PC-3 (cell line): ENCODE results near the gene SNX15. TPM values are rescaled to one million over a fixed set of nuclear protein-coding genes. Genes with fewer than 3 reads are reported as not detected.

Experiments
- ATAC-seq: fragments of 200-7000 bp; cut with Tn5 transposase; 2 replicates; pipeline ENCODE4 v1.9.1; 2020; ENCODE audit warnings: mild to moderate bottlenecking, moderate library complexity
- BruUV-seq: library from RNA; stranded (reverse); fragments of 400-500 nt; replicated peaks from 2 replicates; lab custom pipeline; 2021; lab: Mats Ljungman, UMichigan
- CTCF ChIA-PET: fragments of 300-600 bp; sonication (Branson Sonifier 250); formaldehyde crosslinking; loops from one replicate; lab custom pipeline; 2022; ENCODE audit warnings: antibody characterized with exemption; lab: Charles Lee
- POLR2A ChIA-PET: fragments of 300-600 bp; sonication (Branson Sonifier 250); formaldehyde crosslinking; loops from one replicate; lab custom pipeline; 2022; ENCODE audit warnings: antibody characterized with exemption; ENCODE audit not compliant: unreplicated experiment; lab: Charles Lee
- DNase-seq: peaks from one replicate; pipeline ENCODE4 v3.0.0-alpha.2; 2015
- H2AFZ ChIP-seq: fragments of 300-600 bp; sonication (generic); 2 replicates; pipeline ENCODE4 v1.6.0; 2016; ENCODE audit warnings: antibody characterized with exemption, low read length
- H3F3A ChIP-seq: fragments of 300-600 bp; sonication (generic); one replicate; pipeline ENCODE4 v1.6.0; 2017; ENCODE audit warnings: antibody characterized with exemption, low read length, control low read depth, mild to moderate bottlenecking; ENCODE audit not compliant: unreplicated experiment
- H3K27ac ChIP-seq: fragments of 300-600 bp; sonication (generic); 2 replicates; pipeline ENCODE4 v1.5.1; 2016; ENCODE audit warnings: mild to moderate bottlenecking, low read length
- H3K27me3 ChIP-seq: fragments of 300-600 bp; sonication (generic); 2 replicates; pipeline ENCODE4 v1.6.1; 2016; ENCODE audit warnings: low read length, mixed read lengths
- H3K36me3 ChIP-seq: fragments of 300-600 bp; sonication (generic); 2 replicates; pipeline ENCODE4 v1.6.1; 2016; ENCODE audit warnings: low read depth, mixed run types, low read length, mixed read lengths
- H3K4me1 ChIP-seq: fragments of 300-600 bp; sonication (generic); 2 replicates; pipeline ENCODE4 v1.5.1; 2016; ENCODE audit warnings: low read length; ENCODE audit not compliant: insufficient read depth
- H3K4me2 ChIP-seq: fragments of 300-600 bp; sonication (generic); 2 replicates; pipeline ENCODE4 v1.6.0; 2016; ENCODE audit warnings: low read length
- H3K4me3 ChIP-seq: fragments of 300-600 bp; sonication (generic); 2 replicates; pipeline ENCODE4 v1.5.1; 2016; ENCODE audit warnings: mild to moderate bottlenecking, low read length, mixed read lengths
- H3K79me2 ChIP-seq: fragments of 300-600 bp; sonication (generic); 2 replicates; pipeline ENCODE4 v1.6.1; 2017; ENCODE audit warnings: low read length, mixed read lengths
- H3K9ac ChIP-seq: fragments of 300-600 bp; sonication (generic); 2 replicates; pipeline ENCODE4 v1.6.0; 2016; ENCODE audit warnings: mild to moderate bottlenecking, low read length
- H3K9me2 ChIP-seq: fragments of 300-600 bp; sonication (generic); replicated peaks from 2 replicates; pipeline ENCODE4 v1.6.1; 2016; ENCODE audit warnings: mixed run types, low read length, mixed read lengths
- H3K9me3 ChIP-seq: fragments of 300-600 bp; sonication (generic); 2 replicates; pipeline ENCODE4 v1.6.1; 2016; ENCODE audit warnings: low read length, mixed read lengths
- H4K20me1 ChIP-seq: fragments of 300-600 bp; sonication (generic); 2 replicates; pipeline ENCODE4 v1.6.1; 2016; ENCODE audit warnings: low read length, mixed read lengths
- EZH2 ChIP-seq: fragments of 300-600 bp; sonication (generic); IDR thresholded peaks from one replicate; pipeline ENCODE4 v1.6.1; 2017; ENCODE audit warnings: antibody characterized with exemption, mild to moderate bottlenecking, low read length; ENCODE audit not compliant: unreplicated experiment
- EZH2phosphoT487 ChIP-seq: fragments of 300-600 bp; sonication (generic); IDR thresholded peaks from 2 replicates; pipeline ENCODE4 v1.6.1; 2018; ENCODE audit warnings: mild to moderate bottlenecking, antibody characterized with exemption, low read length, borderline replicate concordance
- intact Hi-C: fragments of 100-400 bp; cut with micrococcal nuclease; formaldehyde crosslinking; loops from 2 replicates; pipeline ENCODE4 v1.9.0; 2023
- total RNA-seq: library from RNA; depleted of rRNA; stranded (reverse); fragments of >200 nt; gene quantifications from 2 replicates; pipeline ENCODE4 v1.2.3, GENCODE V29; 2014
- TF ChIP-seq, protein P1 (sequence below): fragments of 300-600 bp; sonication (generic); conservative IDR thresholded peaks from 2 replicates; pipeline ENCODE4 v1.5.1; 2017; ENCODE audit warnings: antibody characterized with exemption, low read depth, mild to moderate bottlenecking, low read length

SNX15 gene
- total RNA-seq, 1 experiment from 2014 or later = 40.4 TPM

- ChIA-PET POLR2A (interaction anchor here (0.5 to 0.6 kb wide), 2 partner anchors 28 to 141 kb away, joined by 4 to 19 read pairs; no protein-coding TSS in a partner anchor), CTCF (interaction anchor here (1.1 kb wide), 1 partner anchor 72 kb away, joined by 3 read pairs; no protein-coding TSS in a partner anchor)
- no TSS peak for BruUV-seq
- Histone ChIP-seq H3K27ac (peak within 1 kb of the TSS; percentile 87), H3K79me2 (peaks cover 35% of the 10 kb centered on the region), H3K9ac (peak within 1 kb of the TSS; percentile 85), H3K4me1 (peaks cover 35% of the 10 kb centered on the region), H3K4me3 (peak within 1 kb of the TSS; percentile 97), H3K27me3 (no peaks in the 10 kb centered on the region), H3K9me3 (no peaks in the 10 kb centered on the region), H2AFZ (peak within 1 kb of the TSS; percentile 86), H3K36me3 (peaks cover 16% of the 10 kb centered on the region), H3F3A (peaks cover 3% of the 10 kb centered on the region), H4K20me1 (peaks cover 5% of the 10 kb centered on the region; the same call in 1 of the 2 replicates), H3K4me2 (peak within 1 kb of the TSS; percentile 98), H3K9me2 (no peaks in the 10 kb centered on the region)
- DNase-seq (peak; percentile 99), ATAC-seq (peak; percentile 89)
- intact Hi-C loops = loop anchor here (1.0 kb wide), 1 partner anchor 14 kb away; the partner anchor contains the start of gene SNX15
- no peak for TF ChIP-seq EZH2phosphoT487
- no peak for TF ChIP-seq EZH2
- TF ChIP-seq, protein P1, sequence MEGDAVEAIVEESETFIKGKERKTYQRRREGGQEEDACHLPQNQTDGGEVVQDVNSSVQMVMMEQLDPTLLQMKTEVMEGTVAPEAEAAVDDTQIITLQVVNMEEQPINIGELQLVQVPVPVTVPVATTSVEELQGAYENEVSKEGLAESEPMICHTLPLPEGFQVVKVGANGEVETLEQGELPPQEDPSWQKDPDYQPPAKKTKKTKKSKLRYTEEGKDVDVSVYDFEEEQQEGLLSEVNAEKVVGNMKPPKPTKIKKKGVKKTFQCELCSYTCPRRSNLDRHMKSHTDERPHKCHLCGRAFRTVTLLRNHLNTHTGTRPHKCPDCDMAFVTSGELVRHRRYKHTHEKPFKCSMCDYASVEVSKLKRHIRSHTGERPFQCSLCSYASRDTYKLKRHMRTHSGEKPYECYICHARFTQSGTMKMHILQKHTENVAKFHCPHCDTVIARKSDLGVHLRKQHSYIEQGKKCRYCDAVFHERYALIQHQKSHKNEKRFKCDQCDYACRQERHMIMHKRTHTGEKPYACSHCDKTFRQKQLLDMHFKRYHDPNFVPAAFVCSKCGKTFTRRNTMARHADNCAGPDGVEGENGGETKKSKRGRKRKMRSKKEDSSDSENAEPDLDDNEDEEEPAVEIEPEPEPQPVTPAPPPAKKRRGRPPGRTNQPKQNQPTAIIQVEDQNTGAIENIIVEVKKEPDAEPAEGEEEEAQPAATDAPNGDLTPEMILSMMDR = no peak
Measured at GRCh38 chr11:65040847-65041622, 13.8 kb downstream of the SNX15 start, which contains the start of gene SAC3D1. Gene SAC3D1 (plus strand): TSS chr11:65041210. CDS start chr11:65041293, 83 bp downstream.

DNA sequence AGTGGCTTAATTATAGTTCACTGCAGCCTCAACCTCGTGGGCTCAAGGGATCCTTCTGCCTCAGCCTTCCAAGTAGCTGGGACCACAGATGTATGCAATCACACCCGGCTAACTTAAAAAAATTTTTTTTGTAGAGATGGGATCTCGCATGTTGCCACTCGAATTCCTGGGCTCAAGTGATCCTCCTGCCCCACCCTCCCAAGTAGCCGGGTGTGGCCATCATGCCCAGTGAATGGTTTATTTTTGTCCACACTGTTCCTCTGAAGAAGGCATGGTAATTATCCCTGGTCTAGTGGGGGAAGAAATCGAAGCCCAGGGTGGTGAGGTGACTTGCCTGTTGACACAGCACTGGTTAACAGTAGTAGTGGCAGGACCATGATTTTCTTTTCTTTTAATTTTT is 15.7 kb downstream of the SNX15 start:
- no peak overlapping the region for H2AFZ ChIP-seq
- DNase-seq (peak; percentile 38), ATAC-seq (no peak)
- peaks cover 16% of the 10 kb centered on the region for H3K36me3 ChIP-seq
- H3K4me3 ChIP-seq = peak overlapping the region; percentile 97
- 0 out of 2 replicates have a peak overlapping the region, but pooled peaks have one; percentile 85 for H3K9ac ChIP-seq
- peak overlapping the region; percentile 98 for H3K4me2 ChIP-seq
- ChIA-PET CTCF (no interaction called here), POLR2A (no interaction called here)
- no peaks in the 10 kb centered on the region for H3K9me2 ChIP-seq
- H3K27me3 ChIP-seq = no peaks in the 10 kb centered on the region
- H3K79me2 ChIP-seq = peaks cover 35% of the 10 kb centered on the region
- H3F3A ChIP-seq = peaks cover 3% of the 10 kb centered on the region
- peaks cover 35% of the 10 kb centered on the region for H3K4me1 ChIP-seq
- intact Hi-C loops = loop anchor here (2.0 kb wide), 1 partner anchor 42 kb away; the partner anchor contains the start of genes CDCA5 and ZFPL1
- no peaks in the 10 kb centered on the region for H3K9me3 ChIP-seq
- H4K20me1 ChIP-seq = peaks cover 5% of the 10 kb centered on the region; the same call in 1 of the 2 replicates
- no TSS peak for BruUV-seq
- H3K27ac ChIP-seq = peak overlapping the region; percentile 43
- TF ChIP-seq, protein P1 = no peak
- TF ChIP-seq EZH2phosphoT487 (no peak), EZH2 (no peak)
